ENCODE measurements around the gene BTNL2.

The BTNL2 gene

DNA sequence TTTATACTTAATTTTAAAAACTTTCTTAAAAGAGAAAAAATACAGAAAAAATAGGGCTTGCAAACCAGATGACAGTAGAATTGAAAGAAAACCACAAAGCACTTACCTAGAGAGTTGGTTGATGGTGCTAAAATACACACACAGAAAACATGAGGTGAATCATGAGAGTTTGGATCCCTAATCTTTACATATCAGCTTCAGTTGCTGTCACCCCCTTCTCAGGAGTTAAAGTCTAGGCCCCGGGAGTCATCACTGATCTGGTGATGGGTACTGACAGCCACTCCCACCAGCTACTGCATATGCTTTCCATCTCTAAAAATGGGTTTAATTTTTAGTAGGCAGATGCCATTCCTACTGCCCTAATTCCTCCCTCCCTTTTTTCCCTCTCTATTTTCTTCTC lies 52.0 kb downstream of the BTNL2 start:
- H3K4me3 ChIP-seq (ENCODE audit: low read depth, low read length): no peak overlapping the region
- DNase-seq (ENCODE audit: low read depth): no peak
- no peak for TF ChIP-seq MYC (IDR thresholded peaks at IDR 0.05; ENCODE audit: low read depth, low read length)
- TF ChIP-seq POLR2A (IDR thresholded peaks at IDR 0.05; ENCODE audit: extremely low read depth, insufficient read length): no peak
- TF ChIP-seq, protein P1, sequence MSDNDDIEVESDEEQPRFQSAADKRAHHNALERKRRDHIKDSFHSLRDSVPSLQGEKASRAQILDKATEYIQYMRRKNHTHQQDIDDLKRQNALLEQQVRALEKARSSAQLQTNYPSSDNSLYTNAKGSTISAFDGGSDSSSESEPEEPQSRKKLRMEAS (IDR thresholded peaks at IDR 0.05; ENCODE audit: low read depth, low read length): no peak
- TF ChIP-seq, protein P2, sequence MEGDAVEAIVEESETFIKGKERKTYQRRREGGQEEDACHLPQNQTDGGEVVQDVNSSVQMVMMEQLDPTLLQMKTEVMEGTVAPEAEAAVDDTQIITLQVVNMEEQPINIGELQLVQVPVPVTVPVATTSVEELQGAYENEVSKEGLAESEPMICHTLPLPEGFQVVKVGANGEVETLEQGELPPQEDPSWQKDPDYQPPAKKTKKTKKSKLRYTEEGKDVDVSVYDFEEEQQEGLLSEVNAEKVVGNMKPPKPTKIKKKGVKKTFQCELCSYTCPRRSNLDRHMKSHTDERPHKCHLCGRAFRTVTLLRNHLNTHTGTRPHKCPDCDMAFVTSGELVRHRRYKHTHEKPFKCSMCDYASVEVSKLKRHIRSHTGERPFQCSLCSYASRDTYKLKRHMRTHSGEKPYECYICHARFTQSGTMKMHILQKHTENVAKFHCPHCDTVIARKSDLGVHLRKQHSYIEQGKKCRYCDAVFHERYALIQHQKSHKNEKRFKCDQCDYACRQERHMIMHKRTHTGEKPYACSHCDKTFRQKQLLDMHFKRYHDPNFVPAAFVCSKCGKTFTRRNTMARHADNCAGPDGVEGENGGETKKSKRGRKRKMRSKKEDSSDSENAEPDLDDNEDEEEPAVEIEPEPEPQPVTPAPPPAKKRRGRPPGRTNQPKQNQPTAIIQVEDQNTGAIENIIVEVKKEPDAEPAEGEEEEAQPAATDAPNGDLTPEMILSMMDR (IDR thresholded peaks at IDR 0.05; ENCODE audit: low read depth, low read length): no peak

DNA sequence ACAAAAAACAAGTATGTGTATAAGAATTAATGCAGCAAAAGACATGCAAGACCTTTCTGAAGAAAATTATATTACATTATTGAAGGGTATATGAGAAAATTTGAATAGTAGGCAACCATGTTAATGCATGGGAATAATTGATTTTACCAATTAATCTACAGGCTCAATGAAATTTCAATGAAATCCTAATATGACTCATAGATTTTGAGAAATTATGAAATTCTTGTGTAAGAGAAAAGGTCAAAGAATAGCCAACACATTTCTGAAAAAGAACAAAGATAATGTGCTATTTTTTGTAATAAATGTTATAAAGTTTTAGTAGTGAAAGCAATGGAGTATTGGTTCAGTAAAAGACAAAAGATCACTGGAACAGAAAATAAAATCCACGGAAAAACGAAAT lies 53.6 kb downstream of the BTNL2 start:
- no peak for DNase-seq (ENCODE audit: low read depth)
- H3K4me3 ChIP-seq (ENCODE audit: low read depth, low read length): no peak overlapping the region
- TF ChIP-seq MYC (IDR thresholded peaks at IDR 0.05; ENCODE audit: low read depth, low read length): no peak
- TF ChIP-seq, protein P2 (IDR thresholded peaks at IDR 0.05; ENCODE audit: low read depth, low read length): no peak
- TF ChIP-seq, protein P1 (IDR thresholded peaks at IDR 0.05; ENCODE audit: low read depth, low read length): no peak
- no peak for TF ChIP-seq POLR2A (IDR thresholded peaks at IDR 0.05; ENCODE audit: extremely low read depth, insufficient read length)
